Muscle of leg (tissue), 11 donors: ENCODE data around the gene WASHC3. TPM values are rescaled to one million over a fixed set of nuclear protein-coding genes. Genes with fewer than 3 reads are reported as not detected.
A peak's percentile ranks its signal among the peaks of the same experiment; 100 is the strongest.

Experiments used
- DNase-seq: peaks from one replicate; pipeline ENCODE4 v3.0.0; 2013
- H3K27ac ChIP-seq: one replicate; pipeline ENCODE4 v1.5.1; 2013; ENCODE audit warnings: mild to moderate bottlenecking, low read length, control low read depth
- H3K27me3 ChIP-seq: one replicate; pipeline ENCODE4 v1.6.1; 2013; ENCODE audit warnings: low read length; ENCODE audit not compliant: control insufficient read depth, insufficient read depth
- H3K36me3 ChIP-seq: one replicate; pipeline ENCODE4 v1.6.1; 2013; ENCODE audit warnings: low read length; ENCODE audit not compliant: control insufficient read depth, insufficient read depth
- H3K4me1 ChIP-seq: one replicate; pipeline ENCODE4 v1.6.1; 2013; ENCODE audit warnings: low read length; ENCODE audit not compliant: control insufficient read depth, insufficient read depth
- H3K4me3 ChIP-seq: one replicate; pipeline ENCODE4 v1.5.1; 2013; ENCODE audit warnings: low read length, control low read depth
- H3K9me3 ChIP-seq: replicated peaks from 2 replicates; pipeline ENCODE4 v1.6.1; 2013; ENCODE audit warnings: low read depth, low read length; ENCODE audit not compliant: control insufficient read depth
- WGBS: methylation state at CpG from one replicate; pipeline ENCODE4 v1.1.5; 2013; ENCODE audit warnings: missing lambda C conversion rate; ENCODE audit not compliant: insufficient coverage; 5-methylcytosine and 5-hydroxymethylcytosine counted together
- polyA plus RNA-seq, 8 donors: library from polyadenylated mRNA; unstranded; fragments of 120-200 nt; gene quantifications; one replicate each; pipeline versions ENCODE4 v1.2.1 to v1.2.3, GENCODE V29; 2013; ENCODE audit warnings: inconsistent platforms in 1 of 8, low replicate concordance in 1 of 8; ENCODE audit not compliant: insufficient read length in 8 of 8, insufficient read depth in 1 of 8
- total RNA-seq: library from RNA; stranded (reverse); fragments of 120-200 nt; gene quantifications from one replicate; pipeline ENCODE4 v1.2.4, GENCODE V29; 2013

Gene WASHC3
- total and polyA plus RNA-seq, 9 donors = 26.8 to 44.5 (median 38.5) TPM

- no peak for DNase-seq
- Histone ChIP-seq H3K27me3 (no peaks in the 10 kb centered on the region), H3K27ac (no peak overlapping the region), H3K9me3 (no peaks in the 10 kb centered on the region), H3K36me3 (peaks cover 27% of the 10 kb centered on the region), H3K4me1 (no peaks in the 10 kb centered on the region), H3K4me3 (no peak overlapping the region)
- WGBS = 100% methylated on average over 4 of the region's 4 CpGs
Observed at GRCh38 chr12:102052192-102053061, 9.4 kb downstream of the WASHC3 start.

GRCh38 chr12:102051431-102051965, 10.3 kb downstream of the WASHC3 start:
- no peak for DNase-seq
- H3K9me3 ChIP-seq = no peaks in the 10 kb centered on the region
- H3K4me1 ChIP-seq = no peaks in the 10 kb centered on the region
- no CpG with 5 or more reads among the region's 1 CpG for WGBS
- H3K27me3 ChIP-seq = no peaks in the 10 kb centered on the region
- no peak overlapping the region for H3K4me3 ChIP-seq
- H3K27ac ChIP-seq = no peak overlapping the region
- peaks cover 27% of the 10 kb centered on the region for H3K36me3 ChIP-seq

- no peak overlapping the region for H3K27ac ChIP-seq
- peak; percentile 10 for DNase-seq
- H3K9me3 ChIP-seq = no peaks in the 10 kb centered on the region
- H3K4me3 ChIP-seq = no peak overlapping the region
- WGBS = no CpG with 5 or more reads among the region's 1 CpG
- H3K4me1 ChIP-seq = no peaks in the 10 kb centered on the region
- no peaks in the 10 kb centered on the region for H3K27me3 ChIP-seq
- H3K36me3 ChIP-seq = peaks cover 27% of the 10 kb centered on the region
Observed at GRCh38 chr12:102050660-102051430, 10.9 kb downstream of the WASHC3 start.

GRCh38 chr12:102043928-102044327, 17.9 kb downstream of the WASHC3 start:
- WGBS = no CpG with 5 or more reads among the region's 1 CpG
- Histone ChIP-seq H3K36me3 (peaks cover 8% of the 10 kb centered on the region), H3K27ac (no peak overlapping the region), H3K9me3 (no peaks in the 10 kb centered on the region), H3K4me1 (no peaks in the 10 kb centered on the region), H3K27me3 (no peaks in the 10 kb centered on the region), H3K4me3 (no peak overlapping the region)
- DNase-seq = no peak

- peaks cover 5% of the 10 kb centered on the region for H3K36me3 ChIP-seq
Observed at GRCh38 chr12:102033991-102034745, 27.6 kb downstream of the WASHC3 start.

GRCh38 chr12:102031852-102032251, 29.9 kb downstream of the WASHC3 start:
- DNase-seq = no peak
- Histone ChIP-seq H3K36me3 (peaks cover 5% of the 10 kb centered on the region), H3K27ac (no peak overlapping the region), H3K9me3 (no peaks in the 10 kb centered on the region), H3K27me3 (no peaks in the 10 kb centered on the region), H3K4me1 (no peaks in the 10 kb centered on the region), H3K4me3 (no peak overlapping the region)

More at GRCh38 chr12:102033991-102034745, 27.6 kb downstream of the WASHC3 start:
- Histone ChIP-seq H3K4me3 (no peak overlapping the region), H3K27ac (no peak overlapping the region), H3K9me3 (no peaks in the 10 kb centered on the region), H3K27me3 (no peaks in the 10 kb centered on the region), H3K4me1 (no peaks in the 10 kb centered on the region)
- no peak for DNase-seq
- WGBS = no CpG with 5 or more reads among the region's 3 CpGs

- H3K4me3 ChIP-seq = no peak overlapping the region
- WGBS = 80% methylated on average over 1 of the region's 4 CpGs
- no peak overlapping the region for H3K27ac ChIP-seq
- no peaks in the 10 kb centered on the region for H3K9me3 ChIP-seq
- H3K36me3 ChIP-seq = peaks cover 3% of the 10 kb centered on the region
- peak; percentile 59 for DNase-seq
- no peaks in the 10 kb centered on the region for H3K4me1 ChIP-seq
- H3K27me3 ChIP-seq = no peaks in the 10 kb centered on the region
Observed at GRCh38 chr12:102029141-102029540, 32.6 kb downstream of the WASHC3 start.

- H3K27me3 ChIP-seq = no peaks in the 10 kb centered on the region
- WGBS = no CpG with 5 or more reads among the region's 1 CpG
- no peaks in the 10 kb centered on the region for H3K9me3 ChIP-seq
- H3K36me3 ChIP-seq = peaks cover 5% of the 10 kb centered on the region
- no peak overlapping the region for H3K27ac ChIP-seq
- DNase-seq = no peak
- H3K4me3 ChIP-seq = no peak overlapping the region
- H3K4me1 ChIP-seq = no peaks in the 10 kb centered on the region
Observed at GRCh38 chr12:102026728-102027127, 35.1 kb downstream of the WASHC3 start.

- Histone ChIP-seq H3K36me3 (peaks cover 3% of the 10 kb centered on the region), H3K4me3 (no peak overlapping the region), H3K27ac (no peak overlapping the region), H3K4me1 (no peaks in the 10 kb centered on the region), H3K9me3 (no peaks in the 10 kb centered on the region), H3K27me3 (no peaks in the 10 kb centered on the region)
- DNase-seq = peak; percentile 50
- no CpG with 5 or more reads among the region's 2 CpGs for WGBS
Observed at GRCh38 chr12:102024765-102025164, 37.0 kb downstream of the WASHC3 start.
